Fibroblast of mammary gland (primary cell): ENCODE data around the gene DYNC1I1.

Experiments
- DNase-seq: peaks from one replicate; pipeline ENCODE4 v3.0.0-alpha.2; 2010; ENCODE audit warnings: low read depth
- H3K4me3 ChIP-seq: 2 replicates; pipeline ENCODE4 v1.5.1; 2011; ENCODE audit warnings: low read depth, mild to moderate bottlenecking, low read length, moderate library complexity; ENCODE audit not compliant: control insufficient read depth
- TF ChIP-seq, protein P1 (sequence below): conservative IDR thresholded peaks from 2 replicates; pipeline ENCODE4 v1.5.1; 2011; ENCODE audit warnings: low read depth, low read length, inconsistent platforms; ENCODE audit not compliant: control insufficient read depth, insufficient read depth

DYNC1I1 gene

DNA sequence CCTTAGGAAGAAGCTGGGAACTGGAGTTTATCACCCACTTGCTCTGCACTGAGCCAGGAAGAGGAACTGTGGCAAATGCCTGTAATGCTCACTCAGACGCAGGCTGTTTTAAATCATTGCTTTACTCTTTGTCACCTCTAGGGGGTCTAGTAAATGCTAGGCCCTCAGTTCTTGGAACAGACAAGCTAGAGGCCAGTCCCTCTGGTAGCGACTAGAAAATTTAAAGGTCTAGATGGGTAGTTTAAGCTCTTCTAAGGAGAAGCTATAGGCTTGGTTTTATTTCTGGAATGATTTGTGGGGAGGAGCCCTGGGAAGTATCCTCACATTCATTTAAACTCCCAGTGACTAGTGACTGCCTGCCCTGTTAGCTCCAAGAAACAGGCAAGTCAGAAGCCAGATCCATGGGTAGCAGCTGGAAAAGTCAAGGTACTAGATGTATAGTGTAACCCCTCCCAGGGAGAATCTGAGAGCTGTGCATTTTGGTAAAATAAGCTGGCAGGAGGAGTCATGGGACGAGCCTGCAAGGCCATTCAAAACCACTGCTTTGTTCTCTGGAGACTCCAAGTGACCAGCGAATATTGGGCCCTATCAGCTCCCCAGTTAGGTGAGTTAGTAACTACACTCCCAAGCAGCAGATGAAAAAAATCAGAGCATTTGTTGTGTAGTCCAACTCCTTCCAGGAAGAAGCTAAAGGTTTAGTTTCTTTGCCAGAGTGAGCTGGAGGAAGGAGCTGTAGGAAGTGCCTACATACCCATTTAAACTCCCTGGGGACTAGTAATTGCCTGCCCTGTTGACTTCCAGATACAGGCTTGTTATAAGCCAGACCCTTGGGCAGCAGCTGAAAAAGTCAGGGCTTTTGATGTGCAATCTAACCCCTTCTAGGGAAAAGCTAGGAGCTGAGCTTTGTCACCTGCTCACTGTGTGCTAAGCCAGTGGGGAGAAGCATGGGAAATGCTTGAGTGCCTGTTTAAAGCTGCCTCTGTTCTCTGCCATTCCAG lies 68.9 kb downstream of the DYNC1I1 start:
- no peak overlapping the region for H3K4me3 ChIP-seq
- peak; percentile 11 for DNase-seq
- TF ChIP-seq, protein P1, sequence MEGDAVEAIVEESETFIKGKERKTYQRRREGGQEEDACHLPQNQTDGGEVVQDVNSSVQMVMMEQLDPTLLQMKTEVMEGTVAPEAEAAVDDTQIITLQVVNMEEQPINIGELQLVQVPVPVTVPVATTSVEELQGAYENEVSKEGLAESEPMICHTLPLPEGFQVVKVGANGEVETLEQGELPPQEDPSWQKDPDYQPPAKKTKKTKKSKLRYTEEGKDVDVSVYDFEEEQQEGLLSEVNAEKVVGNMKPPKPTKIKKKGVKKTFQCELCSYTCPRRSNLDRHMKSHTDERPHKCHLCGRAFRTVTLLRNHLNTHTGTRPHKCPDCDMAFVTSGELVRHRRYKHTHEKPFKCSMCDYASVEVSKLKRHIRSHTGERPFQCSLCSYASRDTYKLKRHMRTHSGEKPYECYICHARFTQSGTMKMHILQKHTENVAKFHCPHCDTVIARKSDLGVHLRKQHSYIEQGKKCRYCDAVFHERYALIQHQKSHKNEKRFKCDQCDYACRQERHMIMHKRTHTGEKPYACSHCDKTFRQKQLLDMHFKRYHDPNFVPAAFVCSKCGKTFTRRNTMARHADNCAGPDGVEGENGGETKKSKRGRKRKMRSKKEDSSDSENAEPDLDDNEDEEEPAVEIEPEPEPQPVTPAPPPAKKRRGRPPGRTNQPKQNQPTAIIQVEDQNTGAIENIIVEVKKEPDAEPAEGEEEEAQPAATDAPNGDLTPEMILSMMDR: peak; percentile 42

DNA sequence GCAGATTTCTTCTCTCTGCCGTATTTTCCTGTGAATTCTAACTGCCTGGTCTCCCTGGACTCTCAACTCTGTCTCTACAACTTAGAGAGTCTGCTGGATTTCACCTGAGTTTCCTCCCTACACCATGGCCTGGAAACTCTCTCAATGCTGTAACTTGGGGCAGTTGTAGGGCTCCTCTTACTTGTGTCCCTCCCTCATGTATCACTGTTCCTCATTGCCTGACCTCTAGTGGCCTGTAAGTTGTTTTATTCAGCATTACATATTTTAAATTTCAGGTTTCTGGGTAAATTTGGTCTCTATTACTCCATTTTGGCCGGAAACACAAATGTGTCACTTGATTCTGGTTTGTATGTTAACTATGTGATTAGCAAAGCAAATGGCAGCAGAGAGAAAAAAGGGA lies 70.9 kb downstream of the DYNC1I1 start:
- peak; percentile 15 for DNase-seq
- no peak overlapping the region for H3K4me3 ChIP-seq
- TF ChIP-seq, protein P1: no peak

DNA sequence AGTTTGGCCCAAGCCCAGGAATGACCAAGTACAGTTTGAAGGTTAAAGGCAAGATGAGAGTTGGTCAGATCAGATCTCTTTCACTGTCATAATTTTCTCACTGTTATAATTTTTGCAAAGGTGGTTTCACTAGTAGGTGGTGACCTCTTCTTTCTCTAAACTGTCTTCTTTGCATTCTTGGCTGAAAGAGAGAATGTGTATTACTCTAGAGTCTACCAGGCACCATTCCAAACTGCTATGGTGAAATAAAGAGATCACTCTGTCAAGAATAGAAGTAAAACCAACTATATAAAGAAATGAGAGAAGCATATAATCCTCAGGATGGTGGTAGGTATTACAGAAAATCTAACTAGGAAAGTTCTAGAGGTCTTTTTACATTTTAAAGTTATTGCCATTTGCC lies 72.7 kb downstream of the DYNC1I1 start:
- DNase-seq: no peak
- H3K4me3 ChIP-seq: no peak overlapping the region
- TF ChIP-seq, protein P1: no peak

DNA sequence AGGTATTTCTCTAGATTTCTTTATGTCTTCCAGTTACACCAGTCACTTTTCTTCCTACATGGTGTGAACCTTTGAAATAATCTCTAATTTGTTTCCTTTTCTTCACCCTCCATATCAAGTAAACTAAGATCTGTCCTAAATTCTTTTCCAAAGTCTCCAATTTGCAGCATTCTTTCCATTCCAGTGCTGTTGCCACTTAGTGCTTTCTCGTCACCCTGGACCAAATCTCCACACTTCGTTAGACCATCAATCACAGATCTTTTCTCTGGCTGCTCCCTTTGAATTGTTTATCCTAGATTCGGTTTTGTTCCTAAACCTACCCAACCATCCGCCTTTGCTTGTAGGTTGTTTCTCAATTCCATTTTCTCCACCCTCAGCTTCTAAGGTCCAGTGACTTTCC lies 74.7 kb downstream of the DYNC1I1 start:
- TF ChIP-seq, protein P1: no peak
- no peak overlapping the region for H3K4me3 ChIP-seq
- DNase-seq: no peak

DNA sequence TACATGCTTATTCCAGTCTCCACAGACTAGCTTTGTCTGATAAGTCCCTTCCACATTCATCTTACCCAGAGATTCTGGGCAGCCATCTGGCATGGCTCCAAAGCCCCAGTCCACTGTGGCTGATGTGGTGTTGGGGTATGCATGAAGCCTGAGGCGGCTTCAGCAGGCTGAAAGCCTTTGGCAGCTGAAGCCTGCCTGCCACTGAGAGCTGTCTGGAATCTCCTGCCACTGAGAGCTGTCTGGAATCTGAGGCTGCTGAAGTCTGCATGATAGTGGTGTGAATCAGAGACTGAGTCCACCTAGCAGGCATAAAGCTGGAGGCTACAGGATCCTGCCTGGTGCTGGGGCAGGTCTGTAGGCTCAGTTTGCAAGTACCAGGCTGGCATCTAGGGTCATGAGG lies 87.1 kb downstream of the DYNC1I1 start:
- no peak for DNase-seq
- H3K4me3 ChIP-seq: no peak overlapping the region
- TF ChIP-seq, protein P1: no peak

DNA sequence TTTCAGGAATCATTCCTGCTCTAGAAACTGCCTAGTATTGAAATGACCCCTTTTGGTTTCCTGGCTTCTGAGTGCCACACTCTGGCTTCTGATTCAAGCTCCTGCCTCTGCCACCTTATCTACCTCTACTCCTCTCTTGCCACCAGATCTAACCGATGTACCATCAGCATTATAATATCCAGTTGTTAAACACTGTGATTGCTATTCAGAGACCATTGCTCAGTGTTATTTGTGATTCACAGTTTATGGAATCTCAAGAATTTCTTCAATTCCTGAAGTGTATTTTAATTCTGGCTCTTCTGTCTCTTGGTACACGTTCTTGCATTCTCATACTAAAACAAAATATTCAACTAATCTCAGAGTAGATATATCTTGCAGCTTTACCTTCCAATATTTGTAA lies 88.7 kb downstream of the DYNC1I1 start:
- no peak overlapping the region for H3K4me3 ChIP-seq
- no peak for DNase-seq
- TF ChIP-seq, protein P1: no peak

DNA sequence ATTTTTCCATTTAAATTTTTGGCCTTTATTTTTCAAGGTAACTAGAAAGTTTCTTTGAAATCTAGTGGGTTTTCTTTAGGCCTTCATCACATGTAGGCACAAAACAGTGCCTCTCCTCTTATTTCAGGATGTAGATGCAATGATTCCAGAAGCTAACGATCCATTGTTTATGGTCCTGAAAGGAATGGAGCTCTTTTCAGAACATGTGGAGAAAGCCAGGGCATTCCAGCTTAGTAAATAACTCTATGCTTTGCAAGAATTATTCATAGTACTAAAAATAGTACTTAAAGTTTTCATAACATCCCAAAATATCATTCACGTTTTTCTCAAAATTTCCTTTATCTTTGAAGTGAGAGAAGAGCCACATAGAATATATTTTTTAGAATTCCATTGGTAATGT lies 91.3 kb downstream of the DYNC1I1 start:
- TF ChIP-seq, protein P1: no peak
- H3K4me3 ChIP-seq: no peak overlapping the region
- DNase-seq: no peak
